NCI-H748 (cell line): ENCODE results near the gene MYH7.
"Not testable (repeated sequence)": the region's sequence is repeated elsewhere in the genome, so short reads cannot be mapped to it uniquely, and the experiment has no call there.

Experiments
- DNase-seq: peaks from one replicate; lab custom pipeline; 2025; ENCODE audit not compliant: unreplicated experiment; lab: John Stamatoyannopoulos, UW

Gene MYH7

GRCh38 chr14:23431486-23431885 is 4.0 kb downstream of the MYH7 start:
- DNase-seq: no peak

- peak; percentile 43 for DNase-seq
Measured at GRCh38 chr14:23430723-23431085, 4.8 kb downstream of the MYH7 start.

GRCh38 chr14:23430016-23430722 is 5.3 kb downstream of the MYH7 start:
- DNase-seq: no peak

DNA sequence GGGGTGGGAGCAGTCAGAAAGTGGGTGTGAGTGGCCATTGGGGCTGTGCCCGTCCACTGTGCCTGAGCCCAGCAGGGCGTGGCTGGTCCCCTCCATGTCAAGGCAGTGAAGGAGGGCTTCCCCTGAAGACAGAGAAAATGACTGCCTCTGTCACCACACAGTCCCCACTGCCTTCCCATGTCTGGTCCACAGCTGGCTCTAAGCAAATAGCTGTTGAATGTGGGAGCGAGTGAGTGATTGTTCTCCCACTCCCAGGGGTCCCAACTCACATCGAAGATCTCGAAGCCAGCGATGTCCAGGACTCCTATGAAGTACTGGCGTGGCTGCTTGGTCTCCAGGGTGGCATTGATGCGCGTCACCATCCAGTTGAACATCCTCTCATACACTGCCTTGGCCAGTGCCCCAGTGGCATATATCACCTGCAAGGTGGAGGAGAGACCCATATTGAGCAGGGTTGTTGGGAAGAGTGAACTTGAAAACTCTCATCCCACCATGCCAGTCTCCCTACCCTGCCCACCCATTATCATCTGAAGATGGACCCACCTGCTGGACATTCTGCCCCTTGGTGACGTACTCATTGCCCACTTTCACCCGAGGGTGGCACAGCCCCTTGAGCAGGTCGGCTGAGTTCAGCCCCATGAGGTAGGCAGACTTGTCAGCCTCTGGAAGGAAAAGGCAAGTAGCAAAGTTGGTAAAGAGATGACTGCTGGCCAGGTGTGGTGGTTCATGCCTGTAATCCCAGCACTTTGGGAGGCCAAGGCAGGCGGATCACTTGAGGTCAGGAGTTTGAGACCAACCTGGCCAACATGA is 6.6 kb downstream of the MYH7 start:
- no peak for DNase-seq

DNA sequence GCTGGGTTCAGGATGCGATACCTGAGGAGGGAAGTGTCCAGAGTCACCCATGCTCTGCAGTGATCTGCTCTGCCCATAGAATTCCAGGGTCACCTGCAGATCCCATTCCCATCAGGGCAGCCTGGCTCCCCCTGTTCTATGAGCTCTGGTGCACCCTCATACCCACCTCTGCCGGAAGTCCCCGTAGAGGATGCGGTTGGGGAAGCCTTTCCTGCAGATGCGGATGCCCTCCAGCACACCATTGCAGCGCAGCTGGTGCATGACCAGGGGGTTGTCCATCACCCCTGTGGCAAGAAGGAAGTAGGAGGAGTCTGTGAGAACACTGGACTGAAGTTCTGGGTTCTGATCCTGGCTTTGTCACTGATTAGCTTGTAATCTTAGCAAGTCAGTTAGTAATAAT is 9.7 kb downstream of the MYH7 start:
- DNase-seq: not testable (repeated sequence)

DNA sequence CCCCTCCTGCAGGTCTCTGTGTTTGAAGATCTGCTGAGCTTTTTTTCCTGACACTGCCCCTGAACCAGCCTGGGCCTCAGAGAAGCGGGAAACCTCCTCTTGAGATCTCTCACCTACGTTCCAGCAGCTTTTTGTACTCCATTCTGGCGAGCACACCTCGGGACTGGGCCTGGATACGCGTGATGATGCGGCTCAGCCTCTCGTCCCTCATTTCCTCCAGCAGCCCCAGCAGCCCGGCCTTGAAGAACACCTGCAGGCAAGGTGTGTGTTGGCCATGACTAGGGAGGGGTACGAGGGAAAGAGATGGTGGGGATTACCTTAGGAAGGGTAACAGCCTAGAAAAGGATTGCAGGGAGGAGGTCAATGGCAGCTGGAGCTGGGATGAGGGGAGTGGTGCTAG is 10.3 kb downstream of the MYH7 start:
- DNase-seq: no peak

GRCh38 chr14:23423657-23424056 is 11.8 kb downstream of the MYH7 start:
- DNase-seq: no peak

GRCh38 chr14:23421594-23421993 is 13.9 kb downstream of the MYH7 start:
- DNase-seq: no peak

GRCh38 chr14:23419646-23420045 is 15.8 kb downstream of the MYH7 start:
- not testable (repeated sequence) for DNase-seq

DNA sequence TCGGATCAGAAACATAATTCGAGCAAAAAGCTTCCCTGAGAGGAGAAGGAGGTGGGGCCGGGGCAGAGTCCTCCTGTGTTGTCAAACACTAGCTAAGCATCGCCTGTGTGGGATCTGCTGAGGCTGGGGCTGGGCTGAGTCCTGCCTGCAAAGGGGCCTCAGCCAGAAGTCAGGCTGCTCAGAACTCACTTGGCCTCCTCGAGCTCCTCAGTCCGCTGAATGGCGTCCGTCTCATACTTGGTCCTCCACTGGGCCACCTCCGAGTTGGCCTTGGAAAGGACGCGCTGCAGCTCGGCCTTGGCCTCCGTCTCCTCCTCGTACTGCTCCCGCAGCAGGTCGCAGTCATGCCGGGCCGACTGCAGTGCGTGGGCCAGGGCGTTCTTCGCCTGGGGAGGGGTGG is 17.4 kb downstream of the MYH7 start:
- no peak for DNase-seq

GRCh38 chr14:23417269-23417668 is 18.2 kb downstream of the MYH7 start:
- not testable (repeated sequence) for DNase-seq

- no peak for DNase-seq
Measured at GRCh38 chr14:23416801-23417200, 18.7 kb downstream of the MYH7 start.

GRCh38 chr14:23415821-23416778 is 19.4 kb downstream of the MYH7 start:
- DNase-seq: no peak

DNA sequence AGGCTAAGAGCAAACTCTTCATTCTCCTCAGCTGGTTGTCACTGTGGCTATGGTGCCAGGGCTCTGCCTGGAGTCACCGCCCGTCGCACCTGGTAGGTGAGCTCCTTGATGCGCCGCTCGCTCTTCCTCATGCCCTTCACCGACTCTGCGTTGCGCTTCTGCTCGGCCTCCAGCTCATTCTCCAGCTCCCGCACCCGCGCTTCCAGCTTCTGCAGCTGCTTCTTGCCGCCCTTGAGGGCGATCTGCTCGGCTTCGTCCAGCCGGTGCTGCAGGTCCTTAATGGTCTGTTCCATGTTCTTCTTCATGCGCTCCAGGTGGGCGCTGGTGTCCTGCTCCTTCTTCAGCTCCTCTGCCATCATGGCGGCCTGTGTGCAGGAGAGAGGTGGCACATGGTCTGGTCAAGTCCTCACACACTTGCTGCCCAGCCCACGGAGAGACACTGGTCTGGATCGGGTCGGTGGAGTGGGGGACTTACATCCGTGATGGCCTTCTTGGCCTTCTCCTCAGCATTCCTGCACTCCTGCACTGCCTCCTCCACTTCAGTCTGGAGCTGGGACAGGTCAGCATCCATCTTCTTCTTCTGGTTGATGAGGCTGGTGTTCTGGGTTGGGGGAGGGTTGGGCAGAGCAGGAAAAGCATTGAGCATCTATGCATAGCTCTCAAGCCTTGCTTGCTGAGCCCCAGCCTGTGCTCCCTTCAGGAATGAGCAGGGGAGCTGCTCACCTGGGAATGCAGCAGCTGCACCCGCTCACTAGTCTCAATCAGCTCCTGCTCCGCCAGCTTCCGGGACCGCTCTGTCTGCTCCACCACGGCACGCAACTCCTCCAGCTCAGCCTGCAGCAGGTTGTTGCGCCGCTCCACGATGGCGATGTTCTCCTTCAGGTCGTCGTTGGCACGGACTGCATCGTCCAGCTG is 20.3 kb downstream of the MYH7 start:
- no peak for DNase-seq

- no peak for DNase-seq
Measured at GRCh38 chr14:23414254-23414653, 21.2 kb downstream of the MYH7 start.

GRCh38 chr14:23413681-23414080 is 21.8 kb downstream of the MYH7 start:
- no peak for DNase-seq

DNA sequence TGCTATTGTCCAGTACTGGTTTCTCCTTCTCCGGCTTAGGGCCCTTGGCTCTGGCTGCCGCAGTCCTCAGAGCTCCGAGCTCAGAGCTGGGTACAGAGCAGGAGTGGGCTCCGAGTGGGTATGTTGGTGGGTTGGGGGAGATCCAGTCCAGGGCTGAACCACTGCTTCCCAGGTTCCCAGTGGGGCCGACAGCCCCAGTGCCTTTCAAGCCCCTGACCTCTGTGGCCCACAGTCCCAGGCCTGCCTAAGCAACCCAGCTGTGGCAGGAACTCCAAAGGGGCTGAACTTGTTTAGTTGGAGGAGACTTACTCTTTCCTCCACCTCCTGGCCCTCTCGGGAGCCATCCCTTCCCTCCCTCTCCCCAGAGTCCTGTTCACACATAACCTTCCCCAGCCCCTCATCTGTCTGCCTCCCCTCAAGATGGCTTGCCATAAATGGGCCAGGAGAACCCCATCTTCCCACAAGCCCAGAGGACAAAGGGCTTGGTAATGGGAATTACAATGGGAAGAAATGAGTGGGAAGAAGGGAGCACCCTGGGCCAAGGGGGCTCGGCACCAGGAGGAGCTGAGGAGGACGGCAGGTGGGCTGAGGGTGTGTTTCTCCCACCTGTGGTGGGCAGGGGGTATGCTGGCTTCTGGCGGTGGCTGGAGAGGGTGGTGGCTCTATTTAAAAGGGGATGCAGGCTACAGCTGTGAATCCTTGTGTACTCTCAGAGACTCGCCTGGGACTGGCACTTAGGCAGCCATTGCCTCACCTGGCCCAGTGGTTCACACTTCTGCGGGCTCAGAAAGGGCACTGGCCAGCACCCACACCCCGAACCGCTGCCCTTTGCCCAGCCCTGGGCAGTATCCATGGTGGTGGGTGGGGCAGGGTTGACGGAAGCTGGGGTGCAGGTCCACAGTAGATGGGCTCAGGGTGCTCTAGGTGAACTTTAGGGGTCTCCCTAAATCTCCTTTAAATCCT is 23.6 kb downstream of the MYH7 start:
- no peak for DNase-seq

GRCh38 chr14:23409966-23410635 is 25.4 kb downstream of the MYH7 start:
- no peak for DNase-seq

DNA sequence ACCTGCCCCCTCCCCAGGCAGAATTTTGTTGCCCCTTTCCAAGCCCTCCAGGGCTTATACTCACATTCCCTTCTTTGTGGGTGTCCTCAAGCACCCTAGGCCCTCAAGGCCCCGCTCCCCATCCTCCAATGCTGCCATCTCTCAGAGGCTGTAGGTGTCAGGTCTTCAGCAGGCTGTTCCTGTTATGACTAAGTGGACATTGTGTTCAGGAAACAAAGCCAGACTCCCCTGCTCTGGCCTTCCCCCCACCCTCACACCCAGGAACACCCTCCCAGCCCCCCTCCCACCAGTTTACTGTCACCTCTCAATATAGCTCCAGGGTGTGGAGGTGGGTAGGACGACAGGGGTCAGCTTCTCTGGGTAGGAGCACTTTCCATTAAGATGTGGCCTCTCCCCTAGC is 26.0 kb downstream of the MYH7 start:
- no peak for DNase-seq
